NCI-H1092 (cell line): Measurements from ENCODE around the gene SLC2A6.

Source experiments
- DNase-seq: peaks from one replicate; lab custom pipeline; 2025; lab: John Stamatoyannopoulos, UW

Gene SLC2A6

DNA sequence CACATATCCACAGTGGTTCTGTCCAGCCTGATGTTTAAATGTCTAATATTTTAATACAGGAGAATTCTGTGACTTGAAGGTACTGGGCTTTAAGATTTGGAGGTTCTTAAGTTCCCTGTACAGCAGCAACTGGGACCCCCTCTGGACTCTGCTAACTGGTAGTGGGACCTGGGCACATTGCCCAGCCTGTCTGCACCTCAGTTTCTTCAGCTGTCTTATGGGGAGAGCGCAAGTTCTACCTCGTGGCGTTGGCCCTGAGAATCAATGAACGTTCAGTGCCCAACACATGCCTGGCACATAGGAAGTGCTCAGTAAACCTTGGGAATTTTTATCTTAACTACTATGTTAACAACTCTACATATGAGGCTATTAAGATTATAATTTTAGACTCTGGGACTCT is 1.4 kb downstream of the SLC2A6 start:
- DNase-seq = no peak

DNA sequence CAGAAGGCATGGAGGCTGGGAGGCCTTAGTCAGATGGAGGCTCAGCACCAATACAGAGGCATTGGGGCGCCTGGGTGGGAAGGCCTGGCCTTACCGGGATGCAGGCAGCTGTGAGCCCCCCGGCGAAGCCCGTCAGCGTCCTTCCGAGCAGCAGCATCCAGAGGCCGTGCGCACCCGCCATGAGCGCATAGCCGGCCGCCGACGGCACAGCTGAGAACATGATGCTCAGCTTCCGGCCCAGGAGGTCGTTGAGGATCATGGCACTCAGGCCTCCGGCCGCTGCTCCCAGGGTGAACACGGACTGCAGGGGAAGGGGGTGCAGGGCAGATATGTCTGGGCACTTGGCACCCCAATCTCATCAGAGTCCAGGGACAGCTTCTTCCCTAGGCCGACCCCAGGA is 2.0 kb downstream of the SLC2A6 start:
- no peak for DNase-seq

- DNase-seq = no peak
Observed at GRCh38 chr9:133476036-133476931, 2.6 kb downstream of the SLC2A6 start.

GRCh38 chr9:133475292-133476012 is 3.4 kb downstream of the SLC2A6 start:
- no peak for DNase-seq

DNA sequence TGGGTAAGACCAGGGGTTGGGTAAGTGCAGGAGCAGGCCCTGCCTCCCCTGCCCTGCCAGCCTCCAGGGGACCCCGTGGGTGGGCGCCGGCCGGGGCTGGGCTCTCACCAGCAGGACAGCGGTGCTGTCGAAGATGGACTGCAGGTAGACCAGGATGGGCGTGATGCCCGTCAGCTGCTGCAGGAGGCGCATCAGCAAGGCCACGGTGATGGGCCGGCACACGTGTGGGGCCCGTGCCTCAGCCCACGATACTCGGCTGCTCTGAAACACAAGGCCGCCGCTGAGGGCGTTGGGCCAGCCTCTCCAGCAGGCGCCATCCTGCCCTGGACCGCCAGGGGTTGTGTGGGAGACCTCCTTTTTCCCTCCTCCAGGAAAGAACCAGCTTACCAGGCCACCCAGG is 4.0 kb downstream of the SLC2A6 start:
- no peak for DNase-seq

- DNase-seq = no peak
Observed at GRCh38 chr9:133474215-133474614, 4.7 kb downstream of the SLC2A6 start.

- DNase-seq = no peak
Observed at GRCh38 chr9:133473743-133474142, 5.2 kb downstream of the SLC2A6 start.

GRCh38 chr9:133472753-133473378 is 6.0 kb downstream of the SLC2A6 start:
- DNase-seq = no peak

DNA sequence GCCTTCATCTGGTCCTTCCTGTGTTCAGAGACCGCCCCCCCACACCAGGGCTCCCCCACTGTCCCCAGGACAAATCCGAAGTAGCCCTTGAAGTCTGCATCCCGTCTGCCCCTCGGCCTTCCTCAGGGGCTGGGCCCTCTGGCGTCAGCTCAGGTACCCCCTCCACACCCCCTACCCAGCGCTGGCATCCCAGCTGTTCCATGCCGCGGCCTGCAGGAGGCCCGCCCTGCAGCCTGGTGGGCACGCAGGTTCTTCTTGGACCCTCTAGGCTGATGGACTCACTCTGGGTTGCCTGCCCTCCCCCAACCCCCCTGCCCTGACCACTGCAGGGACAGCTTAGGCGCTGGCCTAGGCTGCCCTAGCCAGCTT is 6.6 kb downstream of the SLC2A6 start:
- DNase-seq = no peak

- DNase-seq = no peak
Observed at GRCh38 chr9:133471551-133472276, 7.2 kb downstream of the SLC2A6 start.

GRCh38 chr9:133470988-133471387 is 7.9 kb downstream of the SLC2A6 start:
- DNase-seq = no peak

DNA sequence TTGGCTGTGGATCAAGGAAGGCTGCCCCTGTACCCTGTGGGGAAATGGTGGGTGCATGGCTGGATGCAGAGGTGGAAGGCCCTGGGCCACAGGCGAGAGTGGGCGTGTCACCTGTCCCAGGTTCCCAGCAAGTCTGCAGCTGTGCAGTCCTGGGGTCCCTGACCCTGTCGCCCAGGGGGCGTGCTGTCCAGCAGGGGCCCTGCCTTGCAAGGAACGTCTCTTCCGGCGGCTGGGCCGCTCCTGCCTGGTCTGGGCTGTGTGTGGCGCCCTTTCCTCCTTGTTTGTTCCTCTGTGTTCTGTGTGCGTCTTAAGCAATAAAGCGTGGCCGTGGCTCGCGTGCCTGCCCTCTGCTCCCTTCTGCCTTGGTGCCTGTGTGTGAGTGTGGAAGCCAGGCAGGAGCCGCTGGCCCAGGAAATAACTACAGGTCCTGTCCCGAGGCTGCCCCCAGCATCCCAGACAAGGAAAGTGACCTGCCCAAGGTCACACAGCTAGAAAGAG is 8.4 kb downstream of the SLC2A6 start:
- DNase-seq = no peak

- no peak for DNase-seq
Observed at GRCh38 chr9:133468777-133469421, 10.0 kb downstream of the SLC2A6 start.

- no peak for DNase-seq
Observed at GRCh38 chr9:133468374-133468773, 10.5 kb downstream of the SLC2A6 start.

GRCh38 chr9:133467101-133467500 is 11.8 kb downstream of the SLC2A6 start:
- DNase-seq = no peak

- DNase-seq = no peak
Observed at GRCh38 chr9:133465984-133466383, 12.9 kb downstream of the SLC2A6 start.

GRCh38 chr9:133464638-133465037 is 14.3 kb downstream of the SLC2A6 start:
- no peak for DNase-seq

DNA sequence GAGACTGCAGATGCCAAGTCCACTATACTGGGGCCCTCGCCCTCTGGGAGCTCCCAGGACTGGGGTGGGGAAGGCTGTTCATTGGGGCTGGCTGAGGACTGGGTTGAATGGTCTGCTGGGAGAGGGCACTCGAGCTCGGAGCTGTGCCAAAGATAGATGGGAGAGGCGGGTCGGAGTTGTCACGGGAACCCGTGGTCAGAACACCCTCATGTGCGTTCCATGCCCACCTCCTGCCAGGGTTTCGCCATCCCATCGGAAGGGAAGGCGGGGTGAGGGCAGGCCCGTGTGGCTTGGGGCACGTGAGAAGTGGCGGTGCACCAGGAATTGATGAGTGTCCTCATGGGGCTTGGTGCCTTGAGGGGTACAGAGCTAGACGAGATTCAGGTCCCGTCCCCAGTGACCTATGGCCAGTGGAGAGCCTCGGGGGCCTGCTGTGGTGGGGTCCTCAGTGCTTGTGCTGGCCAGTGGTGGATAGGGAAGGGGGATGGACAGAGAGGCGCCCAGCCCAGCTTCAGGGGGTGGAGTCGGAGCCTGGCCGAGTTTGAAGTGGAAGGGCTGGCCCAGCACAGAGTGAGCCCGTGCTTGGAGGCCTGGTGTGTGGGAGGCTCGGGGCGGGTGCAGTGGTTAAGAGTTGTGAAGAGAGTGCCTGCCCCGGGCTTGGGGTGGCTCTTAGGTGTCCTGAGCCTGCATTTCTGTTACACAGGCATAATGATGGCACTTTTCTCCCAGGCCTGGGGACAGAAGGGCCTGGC is 14.9 kb downstream of the SLC2A6 start:
- no peak for DNase-seq

GRCh38 chr9:133463234-133463863 is 15.6 kb downstream of the SLC2A6 start:
- DNase-seq = no peak

DNA sequence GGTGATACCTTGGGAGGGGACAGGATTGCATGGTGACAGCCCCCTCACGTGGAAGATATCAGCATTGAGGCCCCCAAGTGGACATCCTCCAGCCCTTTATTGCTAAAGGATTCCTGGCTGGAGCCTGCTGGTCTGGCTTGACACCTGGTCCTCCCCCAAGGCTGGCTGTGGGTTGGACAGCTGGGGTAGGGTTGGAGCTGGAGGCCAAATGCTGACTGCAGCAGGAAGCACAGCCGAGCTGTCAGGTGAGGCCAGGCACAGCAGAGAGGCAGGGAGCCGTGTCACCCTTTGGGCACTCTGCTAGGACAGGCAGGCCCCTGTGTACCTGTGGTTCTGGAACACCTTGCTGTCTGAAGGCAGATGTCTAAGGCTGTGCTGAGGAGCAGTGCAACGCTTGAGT is 16.9 kb downstream of the SLC2A6 start:
- DNase-seq = no peak
